Fibroblast of the aortic adventitia (primary cell): ENCODE results near the gene NSUN4. TPM values are rescaled to one million over a fixed set of nuclear protein-coding genes. Genes with fewer than 3 reads are reported as not detected.

Source experiments
- DNase-seq: peaks from one replicate; pipeline ENCODE4 v3.0.0-alpha.2; 2010; ENCODE audit warnings: low read depth
- H3K4me3 ChIP-seq: 2 replicates; pipeline ENCODE4 v1.5.1; 2011; ENCODE audit warnings: low read depth, mild to moderate bottlenecking, control low read depth, low read length, moderate library complexity
- total RNA-seq: library from RNA; depleted of rRNA; stranded (reverse); fragments of >200 nt; gene quantifications from 2 replicates; pipeline ENCODE4 v1.2.3, GENCODE V29; 2012; ENCODE audit warnings: low replicate concordance
- TF ChIP-seq, protein P1 (sequence below): IDR thresholded peaks from 2 replicates; pipeline ENCODE4 v1.5.1; 2011; ENCODE audit warnings: mild to moderate bottlenecking, low read length, control low read depth, inconsistent platforms; ENCODE audit not compliant: insufficient read depth

The NSUN4 gene
- total RNA-seq, 1 donor: 15.9 TPM

DNA sequence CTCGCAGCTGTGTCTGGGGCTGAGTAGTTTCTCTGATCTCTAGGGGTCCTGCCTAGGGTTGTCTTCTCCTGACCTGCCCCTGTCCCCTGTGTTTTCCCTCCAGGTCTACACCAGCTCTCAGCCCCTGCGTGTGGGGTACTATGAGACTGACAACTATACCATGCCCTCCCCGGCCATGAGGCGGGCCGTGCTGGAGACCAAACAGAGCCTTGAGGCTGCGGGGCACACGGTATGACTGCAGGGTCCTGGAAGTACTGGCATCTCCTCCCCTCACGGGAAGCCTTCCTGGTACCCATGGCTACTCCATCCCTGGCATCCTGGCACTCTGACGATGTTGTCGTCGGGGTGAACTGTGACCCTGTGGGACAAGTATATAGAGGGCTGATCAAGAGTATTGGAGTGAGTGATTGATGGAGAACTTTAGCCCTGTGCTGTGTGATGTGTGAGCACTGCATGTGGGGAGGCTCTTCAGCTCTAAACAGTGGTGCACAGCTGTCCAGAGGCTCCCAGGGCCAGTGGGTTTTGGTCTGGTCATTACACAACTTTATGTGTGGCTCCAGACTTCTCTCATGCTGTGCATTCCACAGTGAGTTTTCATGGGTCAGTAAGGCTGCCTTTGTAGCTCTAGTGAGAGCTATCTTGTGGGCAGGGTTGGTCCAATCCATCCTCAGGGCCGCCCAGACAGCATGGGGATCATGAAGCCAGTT lies 67.9 kb downstream of the NSUN4 start:
- DNase-seq: peak; percentile 21
- TF ChIP-seq, protein P1, sequence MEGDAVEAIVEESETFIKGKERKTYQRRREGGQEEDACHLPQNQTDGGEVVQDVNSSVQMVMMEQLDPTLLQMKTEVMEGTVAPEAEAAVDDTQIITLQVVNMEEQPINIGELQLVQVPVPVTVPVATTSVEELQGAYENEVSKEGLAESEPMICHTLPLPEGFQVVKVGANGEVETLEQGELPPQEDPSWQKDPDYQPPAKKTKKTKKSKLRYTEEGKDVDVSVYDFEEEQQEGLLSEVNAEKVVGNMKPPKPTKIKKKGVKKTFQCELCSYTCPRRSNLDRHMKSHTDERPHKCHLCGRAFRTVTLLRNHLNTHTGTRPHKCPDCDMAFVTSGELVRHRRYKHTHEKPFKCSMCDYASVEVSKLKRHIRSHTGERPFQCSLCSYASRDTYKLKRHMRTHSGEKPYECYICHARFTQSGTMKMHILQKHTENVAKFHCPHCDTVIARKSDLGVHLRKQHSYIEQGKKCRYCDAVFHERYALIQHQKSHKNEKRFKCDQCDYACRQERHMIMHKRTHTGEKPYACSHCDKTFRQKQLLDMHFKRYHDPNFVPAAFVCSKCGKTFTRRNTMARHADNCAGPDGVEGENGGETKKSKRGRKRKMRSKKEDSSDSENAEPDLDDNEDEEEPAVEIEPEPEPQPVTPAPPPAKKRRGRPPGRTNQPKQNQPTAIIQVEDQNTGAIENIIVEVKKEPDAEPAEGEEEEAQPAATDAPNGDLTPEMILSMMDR: no peak
- no peak overlapping the region for H3K4me3 ChIP-seq

DNA sequence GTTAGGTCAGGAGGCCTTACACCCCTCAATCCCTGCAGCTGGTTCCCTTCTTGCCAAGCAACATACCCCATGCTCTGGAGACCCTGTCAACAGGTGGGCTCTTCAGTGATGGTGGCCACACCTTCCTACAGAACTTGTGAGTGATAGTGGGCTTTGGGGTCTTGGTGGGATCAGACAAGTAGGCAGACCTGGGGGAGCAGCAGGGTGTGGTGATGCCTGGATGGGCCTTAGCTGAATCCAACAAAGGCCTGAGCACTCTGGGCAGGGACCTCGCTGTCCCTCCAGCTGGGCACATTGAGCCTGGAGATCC lies 68.4 kb downstream of the NSUN4 start:
- H3K4me3 ChIP-seq: no peak overlapping the region

DNA sequence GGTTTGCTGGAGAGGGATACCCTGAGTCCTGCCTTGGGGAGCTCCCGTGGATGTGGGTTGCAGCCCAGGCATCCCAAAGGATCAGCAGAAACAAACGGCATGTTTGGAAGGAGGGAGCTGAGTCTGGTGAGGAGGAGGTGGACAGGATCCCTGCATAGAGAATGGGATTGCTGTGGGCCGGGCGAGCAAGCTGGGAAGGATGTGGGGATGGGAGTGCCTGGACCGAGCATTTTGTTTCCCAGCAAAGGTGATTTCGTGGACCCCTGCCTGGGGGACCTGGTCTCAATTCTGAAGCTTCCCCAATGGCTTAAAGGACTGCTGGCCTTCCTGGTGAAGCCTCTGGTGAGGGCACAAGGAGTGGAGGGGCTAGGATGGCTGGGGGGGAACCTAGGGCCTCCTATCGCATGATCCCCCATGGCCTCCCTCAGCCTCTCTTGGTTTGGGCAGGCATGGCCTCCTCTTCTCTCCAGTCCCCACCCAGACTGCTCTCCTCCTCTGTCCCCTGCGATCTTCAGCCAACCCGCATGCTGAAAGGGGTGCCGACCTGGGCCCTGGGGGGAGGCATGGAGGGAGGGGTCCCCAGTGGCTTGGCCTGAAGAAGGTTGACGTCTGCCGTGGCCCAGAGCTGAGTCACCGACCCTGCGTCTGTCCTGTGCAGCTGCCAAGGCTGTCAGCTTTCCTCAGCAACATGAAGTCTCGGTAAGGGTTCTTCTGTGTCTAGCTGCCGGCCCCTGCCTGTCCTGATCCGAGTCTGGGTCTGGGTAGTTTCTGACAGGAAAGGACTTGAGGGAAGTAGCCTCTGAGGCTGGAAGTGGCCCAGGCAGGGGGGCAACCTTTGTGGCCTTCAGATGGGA lies 69.8 kb downstream of the NSUN4 start:
- DNase-seq: peak; percentile 32
- H3K4me3 ChIP-seq: no peak overlapping the region
- TF ChIP-seq, protein P1: no peak

More for the DNA sequence above, 68.4 kb downstream of the NSUN4 start:
- no peak for DNase-seq
- TF ChIP-seq, protein P1: no peak

DNA sequence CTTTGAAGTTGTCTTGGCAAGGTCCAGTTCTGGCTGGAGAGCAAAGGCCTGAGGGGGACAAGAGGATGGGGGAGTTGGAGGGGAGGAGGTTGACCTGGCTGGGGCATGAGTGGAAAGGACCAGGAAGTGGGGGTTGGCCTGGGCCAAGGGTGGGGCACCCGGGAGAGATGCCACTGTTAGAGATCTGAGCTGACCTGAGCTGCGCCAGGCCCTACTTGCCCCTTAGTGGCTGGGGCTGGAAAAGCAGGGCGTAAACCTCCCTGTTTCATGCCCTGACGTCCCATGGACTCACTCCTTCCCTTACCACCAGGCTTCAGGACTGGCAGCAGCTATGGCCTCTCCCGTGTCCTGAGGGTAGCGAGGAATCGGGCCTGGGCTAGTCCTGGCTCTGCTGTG lies 70.4 kb downstream of the NSUN4 start:
- no peak for DNase-seq
- TF ChIP-seq, protein P1: no peak
- no peak overlapping the region for H3K4me3 ChIP-seq

Other genes starting within 250 kb of the NSUN4 start
- 5.0 and 6.1 TPM in 2 replicates for gene PIK3R3, start 208.2 kb upstream of the NSUN4 start, total RNA-seq
- gene TSPAN1, start 165.7 kb upstream of the NSUN4 start, total RNA-seq: 0.81 TPM in 1 of 2 replicates, not detected in the other
- gene P3R3URF, start 164.3 kb upstream of the NSUN4 start, total RNA-seq: not detected in 2 replicates
- gene POMGNT1, start 142.4 kb upstream of the NSUN4 start, total RNA-seq: 5.6 and 43.2 TPM in 2 replicates
- 3.4 and 6.5 TPM in 2 replicates for gene LURAP1, start 137.5 kb upstream of the NSUN4 start, total RNA-seq
- gene RAD54L, start 93.0 kb upstream of the NSUN4 start, total RNA-seq: 0.90 and 9.7 TPM in 2 replicates
- gene LRRC41, start 37.2 kb upstream of the NSUN4 start, total RNA-seq: 40.9 and 66.4 TPM in 2 replicates
- gene UQCRH, start 37.1 kb upstream of the NSUN4 start, total RNA-seq: 595 and 603 TPM in 2 replicates
- gene FAAH, start 53.5 kb downstream of the NSUN4 start, total RNA-seq: 0.18 and 0.65 TPM in 2 replicates
- gene DMBX1, start 149.0 kb downstream of the NSUN4 start, total RNA-seq: not detected in 2 replicates
- not detected in 2 replicates for gene KNCN, start 210.8 kb downstream of the NSUN4 start, total RNA-seq